ENCODE data around the gene TRIM47.

The TRIM47 gene

DNA sequence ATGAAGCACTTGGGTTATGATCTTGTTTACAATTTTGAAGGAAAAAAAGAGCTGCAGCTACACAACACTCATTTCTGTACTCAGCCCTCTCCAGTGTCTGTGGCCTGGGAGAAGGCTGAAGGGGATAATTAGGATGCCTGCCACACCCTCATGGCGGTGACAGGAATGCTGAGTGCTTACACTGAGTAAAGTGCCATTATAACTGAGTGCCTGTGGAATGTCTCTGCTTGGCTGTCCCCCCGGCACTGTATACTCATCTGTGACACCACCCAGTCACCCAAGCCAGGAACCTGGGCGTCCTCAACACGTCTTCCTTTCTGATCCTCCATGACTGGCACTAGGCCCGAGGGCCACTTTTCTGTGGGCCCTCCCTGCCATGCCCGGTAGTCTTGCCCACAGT lies 29.8 kb upstream of the TRIM47 start:
- no peak for DNase-seq

DNA sequence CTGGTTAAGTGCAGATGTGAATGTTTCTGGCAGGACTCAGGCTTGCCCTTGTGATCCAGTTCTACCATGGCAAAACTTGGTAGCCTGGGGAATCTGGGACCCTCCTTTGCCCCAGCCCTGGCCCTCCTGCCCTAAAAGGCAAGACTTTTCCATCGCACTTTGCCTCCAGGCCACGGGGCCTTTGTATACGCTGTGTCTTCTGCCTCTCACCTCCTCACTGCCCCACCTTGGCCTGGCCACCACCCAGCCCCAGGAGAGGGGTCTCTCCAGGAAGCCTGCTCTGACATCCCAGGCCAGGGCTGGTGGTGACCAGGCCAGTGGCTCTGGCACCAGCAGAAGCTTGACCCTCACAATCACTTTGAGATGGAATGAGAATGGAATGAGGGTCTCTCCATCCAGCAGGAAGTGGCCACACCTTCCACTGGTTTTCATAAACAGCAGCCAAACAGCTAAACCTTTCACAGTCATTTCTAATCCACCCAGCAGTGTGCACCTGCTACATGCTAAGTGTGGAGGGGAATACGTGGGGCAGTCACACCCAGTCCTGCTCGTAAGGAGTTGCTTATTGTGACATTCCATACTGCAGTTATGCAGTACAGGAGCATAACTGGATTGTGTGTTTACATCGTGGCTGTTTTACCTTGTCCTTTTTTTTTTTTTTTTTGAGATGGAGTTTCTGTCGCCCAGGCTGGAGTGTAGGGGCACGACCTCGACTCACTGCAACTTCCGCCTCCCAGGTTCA lies 27.9 kb upstream of the TRIM47 start:
- no peak for DNase-seq

DNA sequence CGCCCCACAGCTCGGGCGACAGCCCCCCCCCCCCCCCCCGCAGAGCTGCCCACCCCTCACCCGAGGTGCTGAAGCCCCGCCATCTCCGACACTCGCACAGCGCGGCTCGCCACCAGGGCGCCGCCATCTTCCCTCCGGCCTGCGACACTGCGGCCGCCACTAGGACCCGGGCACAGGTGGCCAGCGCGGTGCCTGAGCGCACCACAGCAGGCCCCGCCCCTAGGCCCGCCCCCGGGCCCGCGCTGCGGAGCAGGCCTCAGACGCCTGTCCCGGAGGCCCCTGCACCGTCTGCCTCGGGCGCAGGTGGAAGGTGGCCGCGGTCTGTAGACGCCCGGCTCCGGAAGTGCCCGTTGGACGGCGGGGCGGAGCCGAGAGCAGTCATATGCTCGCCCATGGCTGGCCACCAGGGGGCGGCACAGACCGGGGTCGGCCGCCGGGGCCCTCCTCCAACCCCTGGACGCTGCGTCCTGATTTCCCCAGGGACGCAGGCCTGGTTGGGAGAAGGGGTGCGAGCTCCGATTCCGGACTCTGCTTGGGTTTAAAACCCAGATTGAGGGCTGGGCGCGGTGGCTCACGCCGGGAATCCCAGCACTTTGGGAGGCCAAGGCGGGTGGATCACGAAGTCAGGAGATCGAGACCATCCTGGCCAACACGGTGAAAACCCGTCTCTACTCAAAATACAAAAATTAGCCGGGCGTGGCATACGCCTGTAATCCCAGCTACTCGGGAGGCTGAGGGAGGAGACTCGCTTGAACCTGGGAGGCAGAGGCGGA lies 26.6 kb upstream of the TRIM47 start, which contains the start of gene MRPL38:
TSS of gene MRPL38 (minus strand) at position 136 of the 773 bp plus-strand sequence. CDS start at position 127, 9 bp downstream.
- peak; percentile 84 for DNase-seq

DNA sequence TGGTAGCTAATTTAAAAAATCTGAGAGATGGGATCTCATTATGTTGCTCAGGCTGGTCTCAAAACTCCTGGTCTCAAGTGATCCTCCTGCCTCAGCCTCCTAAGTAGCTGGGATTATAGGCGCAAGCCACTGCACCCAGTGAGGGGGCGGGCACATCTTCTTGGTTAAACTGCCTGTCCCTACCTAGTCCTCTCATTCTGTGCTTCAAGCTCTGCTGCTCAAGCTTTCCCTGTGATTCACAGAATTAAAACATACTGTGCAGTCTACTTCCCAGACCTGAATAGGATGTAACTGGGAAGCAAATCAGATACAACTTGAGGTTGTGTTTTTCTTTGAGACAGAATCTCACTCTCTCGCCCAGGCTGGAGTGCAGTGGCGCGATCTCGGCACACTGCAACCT lies 24.0 kb upstream of the TRIM47 start:
- no peak for DNase-seq

DNA sequence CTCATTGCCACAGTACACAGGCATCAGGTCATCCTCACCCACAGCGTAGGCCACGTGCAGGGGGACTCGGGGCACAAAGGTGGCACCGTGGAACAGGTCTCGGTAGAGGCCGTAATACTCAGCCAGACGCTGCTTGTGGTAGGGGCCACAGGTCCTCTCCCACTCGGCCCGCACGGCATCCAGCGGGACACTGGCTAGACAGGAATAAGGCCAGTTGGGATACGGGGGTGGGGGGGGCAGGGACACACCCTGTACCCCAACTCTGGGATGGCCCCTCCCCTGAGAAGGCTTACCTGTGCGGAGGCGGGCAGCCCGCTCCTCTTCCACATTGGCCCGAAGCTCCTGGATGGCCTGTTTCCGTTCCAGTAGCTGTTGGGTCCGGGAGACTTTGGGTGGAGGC lies 23.3 kb upstream of the TRIM47 start:
- DNase-seq, result no peak

DNA sequence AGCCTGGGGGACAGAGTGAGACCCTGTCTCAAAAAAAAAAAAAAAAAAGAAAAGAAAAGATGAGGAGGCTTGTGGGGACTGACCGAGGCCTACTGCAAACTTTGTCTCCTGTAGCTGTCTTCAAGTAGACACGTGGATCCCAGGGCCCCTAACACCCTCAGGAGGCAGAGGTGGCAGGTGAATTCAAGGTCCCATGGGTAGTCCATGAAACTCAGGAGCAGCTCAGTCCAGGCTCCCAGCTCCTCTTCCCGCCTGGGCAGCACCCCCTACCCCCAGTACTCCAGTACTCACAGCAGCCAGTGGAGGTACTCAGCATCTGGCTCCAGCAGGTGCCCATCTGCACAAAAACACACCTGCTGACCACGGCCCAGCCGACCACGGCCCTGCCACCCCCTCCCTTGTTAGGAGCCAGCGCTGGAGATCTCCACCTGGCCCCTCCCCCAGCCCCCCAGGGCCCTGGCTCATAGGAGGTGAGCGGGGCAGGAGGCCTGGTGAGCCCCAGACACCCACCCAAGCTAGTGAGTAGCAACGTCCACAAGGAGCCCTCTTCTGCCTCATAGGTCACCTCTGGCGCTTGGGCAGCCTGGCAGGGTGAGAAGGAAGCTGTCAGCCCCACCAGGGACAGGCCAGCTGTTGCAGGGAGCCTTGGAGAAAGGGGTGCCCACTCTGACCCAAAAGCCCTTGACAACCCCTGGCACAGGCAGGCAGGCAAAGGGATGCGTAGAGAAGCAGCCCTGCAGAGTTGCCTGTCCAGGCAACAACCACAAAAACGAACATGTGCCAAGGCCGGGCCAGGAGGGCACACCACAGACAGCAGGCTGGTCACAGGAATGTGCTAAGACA lies 22.5 kb upstream of the TRIM47 start:
- no peak for DNase-seq

DNA sequence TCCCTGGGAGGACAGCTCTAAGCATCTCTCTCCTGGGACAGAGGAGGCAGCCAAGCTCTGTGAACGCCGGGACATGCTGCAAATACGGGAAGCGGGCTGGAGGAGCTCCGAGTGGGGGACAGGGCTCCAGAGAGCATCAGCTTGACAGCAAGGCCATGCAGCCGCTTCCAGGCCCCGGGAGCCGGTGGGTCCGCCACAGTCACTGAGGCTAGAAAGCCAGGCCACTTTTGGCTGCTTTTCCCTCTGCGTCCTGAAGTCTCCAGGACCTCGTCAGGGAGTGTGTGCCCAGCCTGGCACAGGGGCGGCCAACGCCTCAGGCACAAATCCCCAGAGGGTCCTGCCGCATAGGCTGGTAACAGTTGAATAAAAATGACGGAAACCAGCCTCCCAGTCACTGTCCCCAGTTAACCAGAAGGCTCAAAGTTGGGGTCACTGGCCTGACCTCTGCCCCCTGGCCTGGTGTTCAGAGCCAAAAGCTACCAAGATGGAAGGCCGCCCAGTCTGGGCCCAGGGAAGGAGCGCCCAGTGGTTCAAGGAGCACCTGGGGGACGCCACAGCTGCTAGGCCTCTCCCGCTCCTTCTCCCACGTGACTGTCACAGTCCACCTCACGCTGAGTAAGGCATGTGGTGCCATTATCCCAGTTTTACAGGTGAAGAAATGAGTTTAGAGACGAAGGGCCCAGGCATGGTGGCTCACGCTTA lies 21.5 kb upstream of the TRIM47 start:
- no peak for DNase-seq

DNA sequence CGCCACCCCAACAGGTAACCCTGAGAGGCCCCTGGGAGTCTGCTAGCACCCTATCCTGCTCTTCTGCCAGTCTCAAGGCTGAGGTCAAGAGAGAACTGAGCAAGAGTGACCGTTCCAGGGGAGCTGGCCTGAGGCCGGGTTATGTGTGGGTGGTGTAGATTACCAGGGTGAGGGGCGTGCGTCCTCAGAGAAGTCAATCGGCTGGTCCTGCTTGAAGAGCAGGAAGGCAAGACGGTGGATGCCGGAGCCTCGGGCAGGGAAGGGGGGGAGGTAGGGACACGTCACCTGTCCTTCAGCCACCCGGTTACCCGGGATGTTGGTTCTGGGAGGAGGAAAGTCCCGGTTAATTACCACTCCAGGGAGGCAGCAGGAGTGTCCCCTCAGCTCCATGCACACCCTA lies 21.0 kb upstream of the TRIM47 start:
- DNase-seq, result no peak

DNA sequence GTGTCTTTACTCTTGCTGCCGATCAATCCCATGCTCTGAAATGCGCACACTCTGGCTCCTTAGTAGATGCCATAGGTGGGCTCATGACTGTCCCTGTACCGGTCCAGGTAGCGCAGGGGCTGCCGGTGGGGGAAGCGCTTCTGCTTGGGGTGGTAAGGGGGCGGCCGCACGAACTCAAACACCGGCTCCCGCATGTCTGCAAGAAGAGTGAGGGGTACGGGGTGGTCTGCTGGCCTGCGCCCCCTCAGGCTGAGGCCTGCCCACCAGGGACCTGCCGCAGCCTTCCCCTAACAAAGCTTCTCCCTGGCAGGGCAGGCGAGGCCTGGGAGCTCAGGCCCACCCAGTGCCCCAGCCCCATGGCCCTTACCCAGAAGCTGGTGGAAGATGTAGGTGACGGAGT lies 20.4 kb upstream of the TRIM47 start:
- DNase-seq, result no peak

DNA sequence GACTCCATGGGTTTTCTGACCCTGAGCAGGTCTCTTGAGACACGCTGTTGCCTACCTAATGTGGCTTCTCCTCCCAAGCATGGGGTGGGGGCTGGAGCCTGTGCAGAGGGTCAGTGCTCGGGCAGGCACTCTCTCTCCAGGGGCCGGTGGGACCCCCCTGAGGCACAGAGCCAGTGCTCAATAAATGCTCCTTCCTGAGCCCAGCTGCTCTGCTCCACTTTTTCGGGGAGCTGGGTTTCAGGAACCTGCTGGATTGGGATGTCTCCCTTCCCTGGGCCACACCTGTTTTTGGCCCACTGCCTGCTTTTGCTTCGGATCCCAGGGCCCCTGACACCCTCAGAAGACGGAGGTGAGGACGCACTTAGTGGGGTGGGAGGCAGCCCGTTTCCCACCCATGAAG lies 19.7 kb upstream of the TRIM47 start:
- DNase-seq, result no peak

DNA sequence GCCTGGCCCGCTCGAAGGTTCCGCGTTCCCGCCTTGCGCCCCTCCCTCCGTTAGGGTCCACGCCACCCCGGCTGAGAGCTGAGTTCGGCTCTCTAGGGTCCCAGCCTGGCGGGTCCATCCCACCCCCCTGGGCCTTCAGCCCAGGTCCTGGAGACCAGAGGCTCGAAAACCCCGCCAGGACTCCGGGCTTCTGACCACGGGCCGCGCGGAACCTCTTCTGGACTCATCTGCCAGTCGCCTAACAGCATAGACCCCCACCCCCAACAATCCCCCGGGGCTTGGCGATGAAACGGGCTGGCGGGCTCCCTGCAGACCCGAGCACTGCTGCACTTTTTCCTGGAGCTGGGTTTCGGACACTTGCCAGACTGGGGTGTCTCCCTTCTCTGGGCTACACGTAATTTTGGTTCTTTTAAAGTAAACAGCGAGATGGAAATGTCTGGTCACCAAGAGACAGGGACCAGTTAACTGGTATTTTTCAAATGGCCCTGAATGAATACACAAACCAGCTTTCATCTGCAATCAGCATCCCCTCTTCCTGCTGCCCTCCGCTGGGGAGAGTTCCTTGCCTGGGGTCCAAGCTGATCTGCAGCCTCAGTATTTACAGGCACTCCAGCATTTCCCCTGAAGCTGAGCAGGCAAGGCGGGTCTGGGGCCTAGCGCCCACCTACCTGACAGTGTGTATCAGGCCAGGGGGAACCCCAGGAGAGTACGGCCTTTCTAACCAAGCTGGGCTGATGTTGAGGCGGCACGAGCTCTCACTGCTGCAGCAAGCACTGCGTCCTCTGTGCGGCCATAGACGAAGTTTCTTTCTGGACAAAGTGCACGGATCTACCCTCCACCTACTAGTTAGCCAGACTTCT lies 19.0 kb upstream of the TRIM47 start:
- DNase-seq, result no peak

DNA sequence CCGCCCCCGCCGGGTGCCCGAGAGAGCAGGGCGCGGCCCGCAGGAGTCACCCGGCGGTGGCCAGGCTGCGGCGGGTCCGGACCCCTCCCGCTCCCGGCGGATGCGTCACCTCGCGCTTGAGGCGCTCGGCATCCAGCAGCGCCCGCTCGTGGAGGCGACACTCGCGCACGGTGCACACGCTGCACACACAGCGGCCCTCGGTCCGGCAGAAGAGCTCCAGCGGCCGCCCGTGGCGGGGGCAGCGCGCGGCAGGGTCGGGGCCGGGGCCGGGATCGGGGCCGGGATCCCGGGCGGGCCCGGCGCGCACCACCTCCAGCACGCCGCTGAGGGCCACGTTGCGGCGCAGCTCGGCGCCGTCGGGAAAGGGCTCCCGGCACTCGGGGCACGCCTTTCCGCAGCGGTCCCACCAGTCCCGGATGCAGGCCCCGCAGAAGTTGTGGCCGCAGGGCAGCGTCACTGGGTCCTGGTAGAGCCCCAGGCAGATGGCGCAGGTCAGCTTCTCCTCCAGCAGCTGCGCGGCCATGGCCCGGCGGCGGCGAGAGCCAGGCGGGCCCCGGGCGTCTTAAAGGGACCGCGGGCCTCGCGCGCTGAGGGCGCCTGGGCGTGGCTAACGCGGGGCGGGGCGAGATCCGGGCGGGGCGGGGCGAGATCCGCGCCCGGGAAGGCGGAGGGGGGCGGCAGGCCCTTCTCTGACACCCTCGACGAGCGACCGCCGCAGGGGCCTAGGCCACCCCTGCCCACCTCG lies 18.2 kb upstream of the TRIM47 start, which contains the start of gene TRIM65:
TSS of gene TRIM65 (minus strand) at position 537 of the 745 bp plus-strand sequence. CDS start at position 523, 14 bp downstream.
- DNase-seq, result peak; percentile 67

DNA sequence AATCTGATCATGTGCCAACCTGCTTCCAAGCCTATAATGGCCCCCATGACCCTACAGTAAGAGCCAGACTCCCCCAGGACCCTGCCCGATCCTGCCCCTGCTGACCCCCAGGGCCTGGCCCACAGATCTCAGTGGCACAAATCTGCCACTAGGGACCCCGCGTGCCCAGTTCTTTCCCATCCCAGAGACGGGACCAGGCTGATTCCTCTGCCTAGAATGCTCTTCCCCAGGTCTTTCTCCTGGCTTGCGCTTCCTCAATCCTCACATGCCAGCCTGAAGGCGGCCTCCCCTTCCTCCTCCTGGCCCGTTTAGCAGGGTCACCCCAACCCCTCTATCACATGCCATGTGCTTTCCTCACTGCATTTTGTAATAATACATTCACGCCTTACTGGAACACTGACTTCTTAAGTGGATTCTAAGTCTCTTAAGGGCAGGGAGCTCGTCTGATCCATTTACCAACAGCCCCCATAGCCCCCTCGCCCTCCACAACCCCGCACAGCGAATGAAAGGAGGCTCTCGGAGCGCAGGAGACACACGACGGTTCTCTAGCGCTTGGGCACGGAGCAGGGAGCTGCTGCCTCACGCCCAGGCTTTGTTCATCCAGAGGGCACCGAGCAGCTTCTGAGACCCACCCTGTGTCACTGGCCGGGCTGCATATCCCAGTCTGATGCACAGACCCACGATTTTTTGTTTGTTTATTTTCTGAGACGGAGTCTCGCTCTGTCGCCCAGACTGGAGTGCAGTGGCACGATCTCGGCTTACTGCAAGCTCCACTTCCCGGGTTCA lies 17.2 kb upstream of the TRIM47 start:
- DNase-seq, result no peak

DNA sequence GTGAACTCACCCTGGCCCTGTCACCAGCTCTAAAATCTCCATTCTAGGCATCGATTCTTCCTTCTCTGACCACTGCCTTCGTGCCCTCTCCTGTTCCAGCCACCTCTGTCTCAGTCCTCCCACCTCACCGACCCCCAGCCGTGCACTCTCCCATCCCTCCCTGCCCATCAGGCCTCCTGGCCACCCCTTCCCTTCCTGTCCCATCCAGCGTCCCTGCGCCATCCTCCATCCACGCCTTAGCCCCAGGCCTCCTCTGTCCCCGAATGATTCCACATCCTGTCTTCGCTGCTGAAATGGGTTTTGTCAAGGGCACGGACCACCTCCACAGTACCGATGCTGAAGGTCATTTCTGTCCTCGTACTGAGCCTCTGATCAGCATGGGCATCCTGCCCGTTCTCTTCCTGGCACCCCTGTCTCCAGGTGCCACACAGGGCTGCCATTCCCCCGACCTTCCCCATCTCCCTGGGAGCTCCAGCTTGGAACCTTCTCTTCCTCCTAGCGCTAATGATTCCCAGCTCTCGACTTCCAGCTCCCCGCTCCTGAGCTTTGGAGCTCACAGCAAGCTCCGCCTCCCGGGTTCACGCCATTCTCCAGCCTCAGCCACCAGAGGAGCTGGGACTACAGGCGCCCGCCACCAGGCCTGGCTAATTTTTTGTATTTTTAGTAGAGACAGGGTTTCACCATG lies 15.8 kb upstream of the TRIM47 start:
- no peak for DNase-seq

DNA sequence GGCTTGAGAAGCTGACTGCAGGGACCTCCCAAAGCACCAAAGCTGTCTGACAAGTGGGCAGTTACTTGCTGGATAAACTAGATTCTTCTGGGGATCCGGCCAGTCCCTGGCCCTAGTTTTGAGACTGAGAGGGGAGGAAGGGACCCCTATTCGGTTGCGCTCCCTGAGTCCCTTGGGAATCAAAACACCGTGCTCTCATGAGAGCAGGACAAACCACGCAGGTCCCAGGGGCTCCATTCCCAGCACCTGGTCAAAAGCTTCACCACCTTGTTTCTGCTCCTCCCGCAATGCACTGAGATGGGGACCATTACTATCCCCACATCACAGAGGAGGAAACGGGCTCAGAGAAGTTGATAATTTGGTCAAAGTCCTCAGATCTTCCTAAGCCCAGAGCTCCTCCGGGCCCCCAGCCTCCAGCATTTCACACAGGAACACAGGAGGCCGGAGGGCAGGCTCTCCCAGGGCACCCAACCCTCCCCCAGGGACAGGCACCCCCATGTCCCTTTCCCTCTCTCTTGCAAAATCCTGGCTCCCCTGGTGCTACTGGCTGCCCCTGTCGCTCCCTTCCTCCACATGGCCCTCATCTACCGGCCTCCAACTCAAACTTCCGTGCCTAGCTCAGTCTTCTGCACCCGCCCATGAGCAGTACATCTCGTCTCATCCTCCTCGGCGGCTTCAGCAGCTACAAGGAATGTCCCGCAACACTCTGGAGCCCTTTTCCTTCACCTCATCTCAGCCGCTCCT lies 15.1 kb upstream of the TRIM47 start:
- no peak for DNase-seq

DNA sequence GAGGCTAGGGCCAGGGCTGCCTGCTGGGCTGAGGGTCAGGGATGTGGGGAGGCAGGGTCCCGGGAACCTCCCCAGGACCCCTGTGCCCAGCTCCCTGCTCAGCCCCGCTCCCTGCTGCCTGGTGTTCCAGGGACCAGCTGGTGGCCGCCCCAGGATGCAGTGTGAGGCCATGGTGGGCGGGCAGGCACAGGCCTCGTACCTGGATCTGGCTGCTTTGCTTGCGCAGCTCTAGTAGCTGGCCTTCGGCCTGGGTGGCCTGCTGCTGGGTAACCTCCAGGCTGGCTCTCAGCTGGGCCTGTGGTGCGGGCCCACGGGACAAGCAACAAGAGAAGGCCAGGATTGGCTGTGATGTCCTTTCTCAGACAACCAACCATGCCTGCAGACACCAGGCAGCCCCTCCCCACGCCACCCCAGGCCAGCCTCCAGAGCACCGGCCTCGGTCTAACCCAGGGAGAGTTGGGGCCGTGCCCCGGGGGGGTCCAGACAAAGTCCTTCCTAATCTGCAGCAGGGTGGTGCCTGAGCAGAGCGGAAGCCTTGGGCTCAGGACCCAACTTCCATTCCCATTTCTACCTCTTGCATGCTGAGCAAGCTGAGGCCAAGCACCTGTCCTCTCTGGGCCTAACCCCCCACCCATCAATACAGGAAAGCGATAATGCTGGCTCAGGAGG lies 14.3 kb upstream of the TRIM47 start:
- no peak for DNase-seq

DNA sequence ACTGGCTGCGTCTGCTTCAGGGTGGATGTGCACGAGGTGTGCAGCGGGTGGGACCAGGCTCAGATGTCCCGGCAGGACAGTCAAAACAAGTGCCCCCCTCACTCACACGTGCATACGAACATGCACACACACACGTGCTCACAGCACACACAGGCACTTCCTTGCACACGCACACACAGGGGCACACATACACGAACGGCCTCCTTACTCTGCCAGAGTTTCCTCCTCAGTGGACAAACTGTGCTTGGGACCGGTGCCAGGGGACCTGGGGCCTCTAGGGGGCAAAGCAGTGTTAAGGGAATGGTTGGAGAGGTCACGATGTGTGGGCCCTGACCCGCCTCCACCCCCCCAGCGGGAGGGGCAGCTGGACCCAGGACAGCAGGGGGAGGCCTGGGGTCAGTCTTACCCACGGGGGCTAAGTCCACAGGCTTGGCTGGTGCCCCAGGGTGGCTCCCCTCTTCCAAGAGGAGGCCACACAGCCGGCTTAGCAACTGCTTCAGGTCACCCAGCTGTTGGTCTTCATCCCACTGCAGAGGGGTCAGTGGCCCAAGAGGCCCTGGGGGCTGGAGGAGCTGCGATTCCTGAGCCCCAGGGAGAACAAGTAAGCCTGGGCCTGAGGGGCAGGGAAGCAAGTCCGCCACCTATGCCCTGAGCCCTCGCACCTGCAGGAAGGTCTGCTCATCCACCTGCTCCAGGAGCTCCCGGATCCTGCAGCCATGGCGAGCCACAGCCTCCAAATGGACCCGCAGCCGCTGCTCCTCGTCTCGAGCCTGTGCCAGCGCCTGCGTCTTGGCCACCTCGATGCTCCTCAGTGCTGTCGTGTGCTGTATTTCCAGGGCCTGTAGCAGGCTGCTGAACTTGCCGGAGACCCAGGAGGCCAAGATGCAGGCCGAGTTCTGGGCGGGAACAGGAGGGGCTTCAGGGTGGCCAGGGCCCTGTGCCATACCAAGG lies 13.5 kb upstream of the TRIM47 start:
- DNase-seq, result no peak

All from effector CD4-positive, alpha-beta T cell (primary cell).